ENCODE results near the gene ZBED4. TPM values are rescaled to one million over a fixed set of nuclear protein-coding genes. Genes with fewer than 3 reads are reported as not detected.
A peak's percentile ranks its signal among the peaks of the same experiment; 100 is the strongest.

ZBED4 gene
- total RNA-seq, 1 experiment from 2014 or later: 12.8 TPM

DNA sequence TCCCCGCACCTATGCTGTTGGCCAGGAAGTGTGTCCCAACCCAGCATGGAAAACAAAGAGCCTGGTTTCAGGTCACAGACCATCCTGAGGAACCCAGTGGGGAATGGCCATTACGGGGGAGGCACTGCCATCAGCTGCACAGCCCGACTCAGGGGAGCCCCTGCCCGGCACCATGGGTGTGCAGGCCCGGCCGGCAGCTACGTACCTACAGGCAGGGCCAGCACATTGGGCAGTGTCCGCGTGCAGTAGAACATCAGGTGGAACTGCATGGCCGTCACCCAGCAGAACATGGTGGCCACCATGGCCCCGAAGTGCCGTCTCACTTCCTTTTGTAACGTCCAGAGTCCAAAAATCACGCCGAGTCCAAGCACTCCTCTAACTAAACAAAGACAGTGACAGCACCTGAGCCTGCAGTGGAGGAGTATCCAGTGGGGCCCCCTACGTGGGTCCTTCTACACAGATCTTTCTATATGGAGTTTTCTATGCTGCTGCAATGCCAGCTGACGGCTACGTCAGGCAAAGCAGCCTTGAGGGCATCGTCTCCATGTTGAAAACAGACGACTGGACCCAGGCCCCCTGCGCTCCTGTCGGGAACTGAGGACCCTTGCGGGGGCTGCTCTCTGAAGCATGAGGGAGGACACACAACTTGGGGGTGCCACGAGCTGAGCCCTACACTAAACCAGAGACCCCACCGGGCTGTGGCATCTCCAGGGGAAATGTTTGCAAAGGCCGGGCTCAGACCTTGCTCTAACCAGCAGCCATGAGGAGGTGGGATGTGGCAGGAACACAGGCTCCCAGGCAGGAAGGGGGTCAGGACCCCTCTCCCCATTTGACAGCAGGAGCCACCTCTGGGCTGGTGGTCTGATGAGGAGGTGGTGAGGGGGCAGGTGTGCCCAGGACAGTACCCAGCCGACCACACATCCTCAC is 56.8 kb downstream of the ZBED4 start:
- no peak for DNase-seq (ENCODE audit: low spot score)
- in situ Hi-C loops (cut with HindIII; ENCODE audit: low sequenced_read_pairs): loop anchor here (25.0 kb wide), 1 partner anchor 123 kb away; no protein-coding TSS in a partner anchor

DNA sequence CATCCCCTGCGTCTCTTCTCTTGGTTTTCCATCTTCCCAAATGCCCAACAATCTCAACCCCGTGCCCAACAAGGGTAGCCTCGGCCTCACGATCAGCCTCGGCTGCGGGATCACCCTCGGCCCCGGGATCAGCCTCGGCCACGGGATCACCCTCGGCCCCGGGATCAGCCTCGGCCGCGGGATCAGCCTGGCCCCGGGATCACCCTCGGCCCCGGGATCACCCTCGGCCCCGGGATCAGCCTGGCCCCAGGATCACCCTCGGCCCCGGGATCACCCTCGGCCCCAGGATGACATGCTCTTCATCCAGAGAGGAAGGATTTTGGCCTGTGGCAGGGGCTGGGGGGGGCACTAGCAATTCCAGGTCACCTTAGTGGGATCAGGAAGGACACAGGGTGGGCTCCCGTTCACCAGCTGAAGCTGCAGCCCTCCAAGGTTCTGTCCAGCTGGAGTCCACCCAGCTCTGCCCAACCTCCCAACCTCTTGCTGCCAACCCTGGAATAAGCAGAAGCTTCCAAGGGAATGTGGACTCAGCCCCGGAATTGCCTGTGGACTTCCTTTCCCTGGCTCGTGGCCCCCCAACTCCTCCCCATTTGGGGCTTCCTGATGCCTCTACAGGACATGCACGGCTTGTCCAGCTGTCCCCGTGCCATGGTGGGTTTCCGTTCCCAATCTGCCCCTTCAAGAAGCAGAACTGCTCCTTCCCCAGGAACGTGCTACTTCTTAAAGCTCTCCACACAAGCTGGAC is 58.4 kb downstream of the ZBED4 start:
- in situ Hi-C loops (cut with HindIII; ENCODE audit: low sequenced_read_pairs): loop anchor here (25.0 kb wide), 1 partner anchor 125 kb away; no protein-coding TSS in a partner anchor
- DNase-seq (ENCODE audit: low spot score): no peak

DNA sequence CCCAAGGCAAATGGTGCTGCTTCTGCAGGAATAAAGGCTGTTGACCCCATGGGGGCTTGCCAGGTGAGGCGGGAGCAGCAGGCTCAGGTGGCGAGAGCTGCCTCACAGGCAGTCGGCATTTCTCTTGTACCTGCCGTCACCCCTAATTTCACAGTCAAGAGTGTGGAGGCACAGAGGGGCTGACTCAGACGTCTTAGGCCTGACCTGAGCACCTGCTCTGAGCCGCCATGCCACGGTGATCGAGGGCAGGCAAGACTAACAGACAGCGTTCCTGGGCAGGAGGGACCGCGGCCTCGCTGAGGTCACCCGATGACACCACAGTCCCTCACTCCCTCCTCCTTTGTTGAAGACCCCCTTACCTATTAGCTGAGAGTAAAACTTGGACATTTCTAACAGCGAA is 59.4 kb downstream of the ZBED4 start:
- no peak for DNase-seq (ENCODE audit: low spot score)
- in situ Hi-C loops (cut with HindIII; ENCODE audit: low sequenced_read_pairs): loop anchor here (25.0 kb wide), 1 partner anchor 126 kb away; no protein-coding TSS in a partner anchor

DNA sequence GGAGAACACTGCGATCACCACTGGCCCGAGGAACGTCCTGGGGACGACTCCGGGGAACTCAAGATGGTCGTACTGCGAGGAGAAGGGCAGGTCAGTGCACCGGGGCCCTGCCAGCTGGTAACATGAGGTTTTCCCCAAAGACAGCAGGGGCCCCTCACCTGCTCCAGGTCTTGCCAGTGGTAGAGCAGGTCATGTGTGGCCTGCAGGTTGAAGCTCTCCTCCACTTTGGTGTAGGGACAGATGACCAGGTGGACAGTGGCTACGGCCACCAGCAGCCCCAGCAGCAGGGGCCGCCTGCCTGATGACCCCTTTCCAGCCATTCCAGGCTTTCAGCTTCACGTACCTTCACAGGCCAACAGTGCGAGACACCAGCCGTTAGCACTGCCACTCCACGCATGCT is 59.8 kb downstream of the ZBED4 start:
- in situ Hi-C loops (cut with HindIII; ENCODE audit: low sequenced_read_pairs): loop anchor here (25.0 kb wide), 1 partner anchor 126 kb away; no protein-coding TSS in a partner anchor
- DNase-seq (ENCODE audit: low spot score): no peak

DNA sequence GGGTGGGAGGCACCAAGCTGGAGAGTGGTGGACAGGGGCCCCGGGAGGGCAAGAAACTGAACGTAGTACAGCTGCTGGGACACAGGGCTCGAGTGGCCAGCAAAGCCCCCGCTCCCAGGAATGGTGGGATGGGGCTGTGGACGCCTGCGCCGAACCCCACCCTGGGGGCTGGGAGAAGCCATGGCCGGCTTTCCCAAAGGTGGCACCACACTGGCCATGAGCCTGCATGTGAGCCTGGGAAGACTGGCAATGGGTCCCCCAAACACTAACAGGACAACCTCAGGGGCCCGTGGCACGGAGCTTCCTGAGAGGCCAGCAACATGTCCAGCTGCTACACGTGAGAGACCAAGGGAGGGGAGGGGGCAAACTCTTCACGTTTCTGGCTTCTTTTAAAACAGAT is 60.6 kb downstream of the ZBED4 start:
- in situ Hi-C loops (cut with HindIII; ENCODE audit: low sequenced_read_pairs): loop anchor here (25.0 kb wide), 1 partner anchor 127 kb away; no protein-coding TSS in a partner anchor
- no peak for DNase-seq (ENCODE audit: low spot score)

DNA sequence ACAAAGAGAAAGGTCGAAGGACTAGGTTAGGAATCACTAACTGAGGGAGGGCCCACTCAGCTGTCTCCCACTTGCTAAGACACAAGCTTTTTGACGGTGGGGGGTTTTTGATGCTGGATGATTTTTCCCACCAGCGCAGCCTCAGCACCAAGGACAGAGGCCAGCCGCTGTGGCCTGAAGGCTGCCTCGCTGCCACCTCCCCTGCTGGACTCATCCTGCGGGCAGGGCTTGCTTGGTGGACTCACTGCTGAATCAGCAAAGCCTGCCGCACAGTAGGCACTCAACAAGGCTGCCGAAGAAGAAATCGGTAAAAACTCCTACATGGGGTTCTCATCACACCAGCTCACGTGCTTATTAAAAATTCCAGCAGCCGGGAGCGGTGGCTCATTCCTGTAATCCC is 62.0 kb downstream of the ZBED4 start:
- in situ Hi-C loops (cut with HindIII; ENCODE audit: low sequenced_read_pairs): loop anchor here (25.0 kb wide), 1 partner anchor 128 kb away; no protein-coding TSS in a partner anchor
- no peak for DNase-seq (ENCODE audit: low spot score)

DNA sequence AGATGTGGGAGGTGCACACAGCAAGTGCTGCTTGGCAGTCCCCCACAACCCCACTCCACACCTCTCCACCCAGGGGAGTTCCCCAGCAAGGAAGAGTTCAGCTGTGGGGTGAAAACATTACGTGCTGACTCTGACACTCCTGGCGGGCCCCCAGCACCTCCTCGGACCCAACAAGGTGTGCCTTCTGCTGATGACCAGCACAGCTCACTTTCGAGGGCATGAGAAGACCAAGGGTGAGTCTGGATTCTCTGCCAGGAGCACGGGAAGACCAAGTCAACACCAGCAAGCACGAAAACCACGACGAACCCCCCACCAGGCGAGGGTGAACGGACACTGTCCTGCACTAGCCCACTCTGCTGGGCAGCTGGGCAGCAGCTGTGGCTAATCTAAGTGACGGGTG is 63.2 kb downstream of the ZBED4 start:
- in situ Hi-C loops (cut with HindIII; ENCODE audit: low sequenced_read_pairs): loop anchor here (25.0 kb wide), 1 partner anchor 130 kb away; no protein-coding TSS in a partner anchor
- no peak for DNase-seq (ENCODE audit: low spot score)

DNA sequence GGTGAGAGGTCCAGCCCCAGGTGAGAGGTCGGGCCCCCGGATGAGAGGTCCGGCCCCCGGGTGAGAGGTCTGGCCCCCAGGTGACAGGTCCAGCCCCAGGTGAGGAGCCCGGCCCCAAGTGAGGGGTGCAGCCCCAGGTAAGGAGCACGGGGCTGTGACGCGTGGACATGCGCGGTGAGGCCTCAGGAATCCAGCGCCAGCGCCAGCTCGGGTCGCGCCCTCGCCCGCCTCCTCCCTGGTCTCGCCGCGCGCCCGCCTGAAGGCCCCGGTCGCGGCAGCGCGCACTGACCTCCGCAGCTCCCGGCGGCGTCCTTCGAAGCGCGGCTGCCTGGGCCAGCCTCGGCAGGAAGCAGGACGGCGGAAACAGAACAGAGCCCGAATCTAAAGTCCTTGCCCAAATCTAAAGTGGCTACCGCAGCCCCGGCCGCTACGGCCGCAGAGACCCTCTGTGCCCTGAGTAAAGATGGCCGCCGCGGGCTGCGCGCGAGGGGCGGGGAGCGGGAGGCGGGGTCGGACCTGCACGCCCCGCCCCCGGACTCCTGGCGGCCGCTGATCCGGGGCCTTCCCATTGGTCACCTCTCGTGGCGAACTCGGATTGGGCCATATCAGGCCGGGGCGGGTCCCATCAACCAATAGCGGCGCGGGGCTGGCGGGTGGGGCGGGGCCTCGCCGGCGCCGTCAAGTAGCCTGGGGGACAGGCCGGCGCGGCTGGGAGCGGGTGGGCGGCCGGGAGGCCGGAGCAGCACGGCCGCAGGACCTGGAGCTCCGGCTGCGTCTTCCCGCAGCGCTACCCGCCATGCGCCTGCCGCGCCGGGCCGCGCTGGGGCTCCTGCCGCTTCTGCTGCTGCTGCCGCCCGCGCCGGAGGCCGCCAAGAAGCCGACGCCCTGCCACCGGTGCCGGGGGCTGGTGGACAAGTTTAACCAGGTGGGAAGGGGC is 64.6 kb downstream of the ZBED4 start, which contains the start of the genes ALG12 and CRELD2:
ALG12 (minus strand) TSS at position 465 of the 937 bp plus-strand sequence. CDS start 4,673 bp downstream, outside the sequence.
CRELD2 (plus strand) TSS at position 661 of the 937 bp plus-strand sequence; CDS start at position 797, 136 bp downstream.
- in situ Hi-C loops (cut with HindIII; ENCODE audit: low sequenced_read_pairs): loop anchor here (25.0 kb wide), 1 partner anchor 131 kb away; no protein-coding TSS in a partner anchor
- peak; percentile 98 for DNase-seq (ENCODE audit: low spot score)

DNA sequence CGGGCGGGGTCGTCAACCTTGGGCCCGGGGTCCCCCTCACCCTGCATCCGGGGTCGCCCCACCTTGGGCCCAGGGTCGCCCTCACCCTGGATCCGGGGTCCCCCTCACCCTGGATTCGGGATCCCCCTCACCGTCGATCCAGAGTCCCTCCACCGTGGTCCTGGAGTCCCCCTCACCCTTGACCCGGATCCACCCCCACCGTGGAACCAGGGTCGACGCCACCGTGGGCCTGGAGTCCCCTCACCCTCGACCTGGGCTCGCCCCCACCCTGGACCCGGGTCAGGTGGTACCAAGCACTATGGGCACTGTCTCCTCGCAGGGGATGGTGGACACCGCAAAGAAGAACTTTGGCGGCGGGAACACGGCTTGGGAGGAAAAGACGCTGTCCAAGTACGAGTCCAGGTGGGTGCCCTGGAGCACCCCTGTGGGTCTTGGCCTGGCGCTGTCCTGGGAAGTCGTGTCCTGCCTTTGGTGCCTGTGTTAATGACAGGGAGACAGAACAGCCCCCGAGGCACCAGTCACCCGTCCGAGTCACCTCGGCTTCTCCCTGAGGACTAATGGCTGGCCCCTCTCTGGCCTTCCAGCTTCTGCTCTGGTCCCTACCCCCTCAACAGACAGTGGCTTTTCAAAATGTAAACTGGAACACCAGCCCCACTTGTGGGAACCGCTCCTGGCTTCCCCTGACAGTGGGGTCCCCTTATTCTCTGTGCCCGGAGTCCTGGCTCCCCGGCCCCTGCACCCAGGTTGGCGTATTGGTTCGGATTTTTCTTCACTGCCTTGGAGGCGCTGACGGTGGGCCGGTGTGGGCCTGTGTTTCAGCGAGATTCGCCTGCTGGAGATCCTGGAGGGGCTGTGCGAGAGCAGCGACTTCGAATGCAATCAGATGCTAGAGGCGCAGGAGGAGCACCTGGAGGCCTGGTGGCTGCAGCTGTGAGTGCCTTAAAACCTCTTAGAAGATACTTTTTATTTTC is 65.6 kb downstream of the ZBED4 start:
- in situ Hi-C loops (cut with HindIII; ENCODE audit: low sequenced_read_pairs): loop anchor here (25.0 kb wide), 1 partner anchor 132 kb away; no protein-coding TSS in a partner anchor
- DNase-seq (ENCODE audit: low spot score): no peak

DNA sequence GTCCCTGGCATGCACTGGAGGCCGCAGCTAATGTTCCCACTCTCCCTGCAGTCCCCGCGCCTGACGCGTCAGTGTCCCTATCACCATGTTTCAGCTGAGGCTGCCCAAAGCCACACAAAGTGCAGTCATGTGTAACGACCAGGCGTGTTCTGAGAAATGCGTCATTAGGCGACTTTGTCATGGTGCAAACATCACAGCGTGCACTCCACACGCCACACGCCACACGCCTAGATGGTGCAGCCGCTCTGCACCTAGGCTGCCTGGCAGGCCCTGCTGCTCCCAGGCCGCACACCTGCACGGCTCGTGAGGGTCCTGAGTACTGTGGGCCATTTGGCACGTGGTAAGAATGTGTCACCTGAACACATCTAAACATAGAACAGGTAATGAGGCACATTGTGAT is 67.2 kb downstream of the ZBED4 start:
- DNase-seq (ENCODE audit: low spot score): no peak
- in situ Hi-C loops (cut with HindIII; ENCODE audit: low sequenced_read_pairs): loop anchor here (25.0 kb wide), 1 partner anchor 134 kb away; no protein-coding TSS in a partner anchor

DNA sequence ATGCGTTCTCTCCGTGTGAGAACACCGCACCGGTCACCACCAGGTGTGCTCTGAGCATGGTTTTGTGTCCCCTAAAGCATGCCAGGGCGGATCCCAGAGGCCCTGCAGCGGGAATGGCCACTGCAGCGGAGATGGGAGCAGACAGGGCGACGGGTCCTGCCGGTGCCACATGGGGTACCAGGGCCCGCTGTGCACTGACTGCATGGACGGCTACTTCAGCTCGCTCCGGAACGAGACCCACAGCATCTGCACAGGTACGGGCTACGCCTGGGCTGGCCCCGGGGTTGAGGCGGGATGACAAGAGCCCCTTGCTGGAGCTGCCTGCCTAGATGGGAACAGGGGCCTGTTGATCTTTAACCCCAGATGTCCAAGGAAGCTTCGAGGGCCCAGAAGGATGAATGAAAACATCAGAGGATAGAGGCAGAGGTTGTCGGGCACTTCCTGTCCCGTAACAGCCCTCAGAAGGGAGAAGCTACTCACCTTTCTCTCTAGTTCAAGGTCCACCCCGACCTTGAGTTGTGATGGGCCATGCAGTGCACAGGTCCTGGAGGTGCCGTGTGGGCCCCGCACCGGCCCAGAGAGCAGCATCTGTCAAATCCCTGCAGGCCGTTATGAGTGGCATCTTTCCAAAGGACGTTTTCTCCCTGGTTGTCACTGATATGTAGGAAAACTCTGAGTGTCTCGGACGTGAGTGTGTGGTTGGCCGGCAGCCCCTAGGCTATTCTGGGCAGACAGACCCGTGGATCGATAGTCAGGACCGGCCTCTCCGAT is 68.0 kb downstream of the ZBED4 start:
- DNase-seq (ENCODE audit: low spot score): no peak
- in situ Hi-C loops (cut with HindIII; ENCODE audit: low sequenced_read_pairs): loop anchor here (25.0 kb wide), 1 partner anchor 134 kb away; no protein-coding TSS in a partner anchor

DNA sequence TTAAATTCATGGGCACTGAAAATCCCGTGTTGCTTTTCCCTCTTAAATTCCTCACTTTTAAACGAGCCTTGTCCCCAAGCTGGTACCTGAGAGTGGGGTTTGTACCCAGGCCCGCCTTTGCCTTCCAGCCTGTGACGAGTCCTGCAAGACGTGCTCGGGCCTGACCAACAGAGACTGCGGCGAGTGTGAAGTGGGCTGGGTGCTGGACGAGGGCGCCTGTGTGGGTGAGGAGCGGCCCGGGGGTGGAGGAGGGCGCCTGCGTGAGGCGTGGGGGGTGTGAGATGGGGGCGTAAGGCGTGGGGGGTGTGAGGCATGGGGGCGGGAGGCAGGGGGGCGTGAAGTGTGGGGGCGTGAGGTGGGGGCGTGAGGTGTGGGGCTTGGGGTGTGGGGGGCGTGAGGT is 68.8 kb downstream of the ZBED4 start:
- DNase-seq (ENCODE audit: low spot score): no peak
- in situ Hi-C loops (cut with HindIII; ENCODE audit: low sequenced_read_pairs): loop anchor here (25.0 kb wide), 1 partner anchor 135 kb away; no protein-coding TSS in a partner anchor

DNA sequence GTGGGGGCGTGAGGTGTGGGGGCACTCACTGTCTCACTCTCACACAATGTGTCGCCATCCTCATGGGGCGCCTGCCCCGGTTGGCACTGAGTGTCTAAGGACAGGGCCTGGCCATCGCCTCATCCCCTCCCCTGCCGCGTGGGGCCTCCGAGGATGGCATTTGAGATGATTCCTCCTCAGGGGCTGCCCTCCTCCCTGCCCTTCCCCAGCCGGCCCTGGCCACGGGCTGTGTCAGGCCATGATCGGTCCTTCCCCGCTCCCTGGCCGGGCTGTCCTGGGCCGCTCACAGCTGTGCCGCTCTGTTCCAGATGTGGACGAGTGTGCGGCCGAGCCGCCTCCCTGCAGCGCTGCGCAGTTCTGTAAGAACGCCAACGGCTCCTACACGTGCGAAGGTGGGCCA is 69.3 kb downstream of the ZBED4 start:
- no peak for DNase-seq (ENCODE audit: low spot score)
- in situ Hi-C loops (cut with HindIII; ENCODE audit: low sequenced_read_pairs): loop anchor here (25.0 kb wide), 1 partner anchor 136 kb away; no protein-coding TSS in a partner anchor

DNA sequence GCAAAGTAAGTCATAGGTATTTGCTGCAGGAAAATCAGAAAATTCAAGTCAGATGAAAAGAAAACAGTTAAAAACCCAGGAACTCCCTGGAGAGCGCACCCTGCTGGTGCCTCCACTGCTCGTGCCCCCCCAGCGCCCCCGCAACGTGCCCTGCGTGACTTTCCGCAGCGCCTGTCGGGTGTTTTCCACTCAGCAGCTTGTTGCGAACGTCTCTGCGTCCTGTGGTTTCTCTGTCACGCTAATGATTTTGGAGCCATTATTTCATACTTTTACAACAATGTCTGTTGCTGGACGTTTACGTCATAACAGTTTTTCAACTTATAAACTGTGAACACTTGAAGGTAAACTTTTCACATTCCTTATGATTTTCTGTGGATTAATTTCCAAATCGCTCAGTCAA is 69.8 kb downstream of the ZBED4 start:
- DNase-seq (ENCODE audit: low spot score): no peak
- in situ Hi-C loops (cut with HindIII; ENCODE audit: low sequenced_read_pairs): loop anchor here (25.0 kb wide), 1 partner anchor 136 kb away; no protein-coding TSS in a partner anchor

DNA sequence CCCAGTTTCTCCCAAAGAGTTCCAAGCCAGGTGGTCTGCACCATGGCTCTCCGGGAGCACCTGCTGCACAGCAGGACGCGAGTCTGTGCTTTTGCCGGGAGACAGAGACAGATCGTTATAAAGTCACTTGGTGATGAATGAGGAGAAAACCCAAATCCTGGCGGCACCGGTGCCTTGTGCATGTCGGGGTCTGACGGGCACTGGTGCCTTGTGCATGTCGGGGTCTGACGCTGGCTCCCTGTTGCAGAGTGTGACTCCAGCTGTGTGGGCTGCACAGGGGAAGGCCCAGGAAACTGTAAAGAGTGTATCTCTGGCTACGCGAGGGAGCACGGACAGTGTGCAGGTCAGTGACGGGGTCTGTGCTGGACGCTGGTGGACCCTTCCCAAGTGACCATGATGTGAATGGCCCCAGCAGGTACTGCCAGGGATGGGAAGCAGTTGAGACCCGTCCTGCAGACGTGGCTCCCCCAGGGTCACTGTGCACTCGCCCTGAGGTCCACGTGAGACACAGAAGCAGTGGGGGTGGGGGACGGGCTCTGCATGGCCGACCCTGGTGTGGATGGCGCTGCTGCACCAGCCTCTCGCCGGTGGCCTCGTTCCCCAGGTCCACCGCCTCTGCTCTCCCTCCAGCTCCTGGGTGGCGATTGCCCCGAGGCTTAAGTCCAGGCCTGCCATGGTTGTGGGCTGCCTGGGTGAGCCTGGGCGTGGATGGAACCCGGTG is 70.6 kb downstream of the ZBED4 start:
- in situ Hi-C loops (cut with HindIII; ENCODE audit: low sequenced_read_pairs): loop anchor here (25.0 kb wide), 1 partner anchor 137 kb away; no protein-coding TSS in a partner anchor
- no peak for DNase-seq (ENCODE audit: low spot score)

Data from G401 (cell line).